Colonic mucosa (tissue), 4 donors: ENCODE results near the gene HCN3. TPM values are rescaled to one million over a fixed set of nuclear protein-coding genes. Genes with fewer than 3 reads are reported as not detected.
"Not testable (repeated sequence)": the region's sequence is repeated elsewhere in the genome, so short reads cannot be mapped to it uniquely, and the experiment has no call there.

Experiments
- DNase-seq: peaks from one replicate; pipeline ENCODE4 v3.0.0-alpha.2; 2020
- H3K27ac ChIP-seq: fragments of 200-600 bp; one replicate; pipeline ENCODE4 v1.8.0; 2021
- H3K27me3 ChIP-seq: fragments of 200-600 bp; one replicate; pipeline ENCODE4 v1.8.0; 2021
- H3K36me3 ChIP-seq: fragments of 200-600 bp; one replicate; pipeline ENCODE4 v1.8.0; 2021
- H3K4me1 ChIP-seq: fragments of 200-600 bp; one replicate; pipeline ENCODE4 v1.8.0; 2021; ENCODE audit warnings: mild to moderate bottlenecking
- H3K4me3 ChIP-seq: fragments of 200-600 bp; one replicate; pipeline ENCODE4 v1.8.0; 2021
- H3K9ac ChIP-seq, 2 donors: one replicate each; pipeline ENCODE4 v1.7.0; 2013; ENCODE audit warnings: control low read depth in 2 of 2, low read depth in 2 of 2, low read length in 2 of 2
- H3K9me3 ChIP-seq: fragments of 200-600 bp; one replicate; pipeline ENCODE4 v1.8.0; 2021
- intact Hi-C: fragments of 100-400 bp; cut with DNase I; formaldehyde crosslinking; loops from one replicate; pipeline ENCODE4 v1.14.1; 2022
- total RNA-seq, 2 donors: library from RNA; stranded (reverse); fragmentation: NEBNext Ultra II Directional in 1 of 2; extraction: Animal tissue kit (Norgen Biotek cat#: 25700) in 1 of 2; gene quantifications; one replicate each; pipeline ENCODE4 v1.2.1, GENCODE V29; 2021
- TF ChIP-seq, protein P1 (sequence below): fragments of 200-600 bp; IDR thresholded peaks from one replicate; pipeline ENCODE4 v1.8.0; 2022; ENCODE audit warnings: antibody characterized with exemption, mild to moderate bottlenecking
- donor health status: healthy.
- donor health status: DM: no; HTN: no; CAD: no.
- donor health status: DM: no; HTN: no; CAD: no.

HCN3 gene
- total RNA-seq = 10 to 100 TPM; 12.4 to 12.8 TPM

DNA sequence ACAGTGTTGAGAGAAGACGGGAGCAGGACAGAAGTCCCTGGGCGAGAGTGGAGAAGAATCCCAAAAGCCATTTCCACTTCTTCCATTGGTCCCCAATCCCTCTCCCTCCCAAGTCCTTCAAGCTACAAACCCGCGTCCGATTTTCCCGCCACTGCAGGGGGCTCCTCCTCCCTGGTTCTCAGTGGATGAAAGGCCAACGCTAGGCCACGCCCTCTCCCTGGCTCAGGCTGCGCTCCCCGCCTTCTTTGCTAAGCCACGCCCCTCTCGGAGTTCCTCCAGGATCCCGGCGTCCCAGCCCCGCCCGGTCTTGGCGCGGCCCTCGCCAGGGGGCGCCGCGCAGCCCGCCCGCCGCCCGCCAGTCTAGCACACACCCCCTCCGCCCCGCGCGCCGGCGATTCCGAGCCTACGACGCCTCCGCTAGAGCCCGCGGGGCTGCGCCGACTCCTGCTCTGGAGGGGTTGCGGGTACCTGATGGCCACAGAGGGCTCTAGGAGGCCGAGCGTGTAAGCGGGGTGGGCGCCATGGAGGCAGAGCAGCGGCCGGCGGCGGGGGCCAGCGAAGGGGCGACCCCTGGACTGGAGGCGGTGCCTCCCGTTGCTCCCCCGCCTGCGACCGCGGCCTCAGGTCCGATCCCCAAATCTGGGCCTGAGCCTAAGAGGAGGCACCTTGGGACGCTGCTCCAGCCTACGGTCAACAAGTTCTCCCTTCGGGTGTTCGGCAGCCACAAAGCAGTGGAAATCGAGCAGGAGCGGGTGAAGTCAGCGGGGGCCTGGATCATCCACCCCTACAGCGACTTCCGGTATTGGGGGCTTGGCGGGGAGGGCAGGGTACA is at the start of gene HCN3:
Gene HCN3, plus strand, starts transcription at position 394 of the 832 bp plus-strand sequence. Its CDS starts 128 bp downstream, at position 522.
- Histone ChIP-seq H3K9me3 (no peaks in the 10 kb centered on the region), H3K9ac (peak within 1 kb of the TSS; percentile 70 to 77), H3K4me1 (no peaks in the 10 kb centered on the region), H3K27me3 (no peaks in the 10 kb centered on the region), H3K36me3 (no peaks in the 10 kb centered on the region), H3K4me3 (peak within 1 kb of the TSS; percentile 81), H3K27ac (peak within 1 kb of the TSS; percentile 72)
- intact Hi-C loops = loop anchor here (5.0 kb wide), 1 partner anchor 45 kb away; the partner anchor contains the start of gene RUSC1
- TF ChIP-seq, protein P1, sequence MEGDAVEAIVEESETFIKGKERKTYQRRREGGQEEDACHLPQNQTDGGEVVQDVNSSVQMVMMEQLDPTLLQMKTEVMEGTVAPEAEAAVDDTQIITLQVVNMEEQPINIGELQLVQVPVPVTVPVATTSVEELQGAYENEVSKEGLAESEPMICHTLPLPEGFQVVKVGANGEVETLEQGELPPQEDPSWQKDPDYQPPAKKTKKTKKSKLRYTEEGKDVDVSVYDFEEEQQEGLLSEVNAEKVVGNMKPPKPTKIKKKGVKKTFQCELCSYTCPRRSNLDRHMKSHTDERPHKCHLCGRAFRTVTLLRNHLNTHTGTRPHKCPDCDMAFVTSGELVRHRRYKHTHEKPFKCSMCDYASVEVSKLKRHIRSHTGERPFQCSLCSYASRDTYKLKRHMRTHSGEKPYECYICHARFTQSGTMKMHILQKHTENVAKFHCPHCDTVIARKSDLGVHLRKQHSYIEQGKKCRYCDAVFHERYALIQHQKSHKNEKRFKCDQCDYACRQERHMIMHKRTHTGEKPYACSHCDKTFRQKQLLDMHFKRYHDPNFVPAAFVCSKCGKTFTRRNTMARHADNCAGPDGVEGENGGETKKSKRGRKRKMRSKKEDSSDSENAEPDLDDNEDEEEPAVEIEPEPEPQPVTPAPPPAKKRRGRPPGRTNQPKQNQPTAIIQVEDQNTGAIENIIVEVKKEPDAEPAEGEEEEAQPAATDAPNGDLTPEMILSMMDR = peak; percentile 75
- DNase-seq = peak; percentile 99

DNA sequence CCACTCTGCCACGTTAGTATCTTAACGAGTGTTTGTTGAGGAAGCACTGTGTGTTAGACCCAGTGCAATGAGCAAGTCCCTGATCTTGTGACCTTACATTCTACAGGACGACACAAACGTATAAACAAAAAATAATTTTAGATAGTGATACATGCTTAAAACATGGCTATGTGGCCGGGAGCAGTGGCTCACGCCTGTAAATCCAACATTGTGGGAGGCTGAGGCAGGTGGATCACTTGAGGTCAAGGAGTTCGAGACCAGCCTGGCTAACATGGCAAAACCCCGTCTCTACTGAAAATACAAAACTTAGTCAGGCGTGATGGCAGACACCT is 49.2 kb upstream of the HCN3 start:
- H3K9ac ChIP-seq = peak overlapping the region; percentile 68 to 72
- intact Hi-C loops = no loop called here

DNA sequence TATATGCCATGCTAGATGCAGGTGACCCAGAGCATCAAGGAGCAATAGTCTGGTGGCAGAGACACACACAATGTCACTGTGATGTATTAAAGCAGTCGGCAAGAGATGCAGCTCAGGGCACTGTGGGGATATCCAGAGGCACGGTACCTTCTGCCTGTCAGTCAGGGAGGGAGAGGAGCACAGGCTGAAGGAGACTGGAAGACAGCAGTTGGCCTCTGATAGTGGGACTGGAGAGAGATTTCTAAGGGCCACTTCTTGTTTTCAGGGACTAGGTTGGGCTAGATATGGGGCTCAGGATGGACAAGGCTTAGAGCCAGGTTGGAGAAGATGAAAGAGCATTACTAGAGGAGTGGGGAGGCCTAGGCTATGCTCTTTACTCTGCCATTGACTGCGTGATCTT is 46.0 kb upstream of the HCN3 start:
- H3K9ac ChIP-seq, DNase-seq, H3K4me1 ChIP-seq, H3K4me3 ChIP-seq, H3K27me3 ChIP-seq, H3K9me3 ChIP-seq, intact Hi-C loops, H3K36me3 ChIP-seq, H3K27ac ChIP-seq: not testable (repeated sequence)

More for the DNA sequence above, 49.2 kb upstream of the HCN3 start:
- TF ChIP-seq, protein P1 = no peak
- DNase-seq = no peak
- Histone ChIP-seq H3K4me3 (peak overlapping the region; percentile 67), H3K27ac (peak overlapping the region; percentile 89), H3K4me1 (peaks cover 10% of the 10 kb centered on the region), H3K9me3 (no peaks in the 10 kb centered on the region), H3K27me3 (no peaks in the 10 kb centered on the region), H3K36me3 (no peaks in the 10 kb centered on the region)

DNA sequence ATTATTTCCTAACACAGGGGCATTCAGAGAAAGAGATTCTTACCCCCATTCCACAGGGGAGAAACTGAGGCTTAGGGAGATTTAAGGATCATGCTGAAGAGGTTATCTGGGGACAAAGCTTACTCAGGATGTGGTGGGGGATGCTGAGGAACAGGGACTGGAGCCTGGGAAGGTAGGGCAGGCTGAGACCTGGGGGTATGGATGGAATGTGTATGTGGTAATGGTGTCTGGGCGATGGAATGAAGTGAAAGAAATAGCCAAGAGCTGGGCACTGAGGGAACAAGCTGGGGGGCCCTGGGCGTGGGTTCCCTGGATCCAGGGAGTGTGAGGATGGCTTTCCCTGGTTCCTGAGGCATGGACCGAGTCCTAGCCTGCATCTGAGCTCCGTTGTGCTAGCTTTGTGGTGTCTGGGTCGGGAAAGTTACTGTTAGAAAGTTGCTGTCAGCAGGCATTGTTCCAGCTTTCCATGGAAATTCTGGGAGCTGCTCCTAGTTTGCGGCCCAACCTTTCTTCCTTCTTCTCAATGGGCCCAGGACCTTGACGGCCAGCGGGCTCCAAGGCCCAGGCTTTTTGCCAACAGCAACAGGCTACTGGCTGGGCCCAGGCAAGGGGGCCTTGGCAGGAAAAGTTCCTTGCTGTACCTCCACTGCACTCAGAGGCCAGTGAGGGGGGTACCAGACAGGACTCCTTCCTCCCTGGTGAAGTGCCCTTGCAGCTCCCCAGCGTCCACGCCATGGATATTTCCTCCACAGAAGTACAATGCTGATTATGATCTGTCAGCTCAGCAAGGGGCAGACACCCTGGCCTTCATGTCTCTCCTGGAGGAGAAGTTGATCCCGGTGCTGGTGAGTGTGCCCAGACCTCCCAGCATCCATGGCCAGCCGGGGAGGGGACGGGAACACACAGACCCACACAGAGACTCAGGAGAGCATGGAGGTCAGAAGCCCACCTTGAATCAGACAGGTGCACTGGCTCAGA is 45.0 kb upstream of the HCN3 start:
- H3K9ac ChIP-seq, DNase-seq, H3K27ac ChIP-seq, H3K9me3 ChIP-seq, intact Hi-C loops, H3K27me3 ChIP-seq, H3K4me3 ChIP-seq, H3K4me1 ChIP-seq, H3K36me3 ChIP-seq: not testable (repeated sequence)

DNA sequence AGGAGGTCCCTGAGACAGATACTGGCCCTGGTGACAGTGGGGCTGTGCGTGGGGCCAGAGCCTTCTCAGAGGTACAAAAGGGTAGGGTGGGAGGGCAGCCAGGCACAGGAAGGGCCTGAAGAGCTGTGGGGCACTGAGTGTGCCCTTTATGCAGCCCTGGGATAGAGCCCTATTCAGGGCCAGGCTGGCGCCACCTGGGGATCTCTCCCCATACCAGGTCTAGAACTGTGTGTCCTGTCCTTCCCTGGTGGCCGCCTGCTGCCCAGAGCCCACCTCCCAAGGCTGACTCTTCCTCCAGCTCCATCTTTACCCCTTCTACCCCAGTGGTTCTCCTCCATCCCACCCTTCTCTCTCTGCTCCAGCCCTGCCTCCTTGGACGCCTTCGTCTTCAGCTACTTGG is 43.8 kb upstream of the HCN3 start:
- intact Hi-C loops, H3K4me3 ChIP-seq, H3K9ac ChIP-seq, H3K36me3 ChIP-seq, H3K4me1 ChIP-seq, H3K27ac ChIP-seq, H3K9me3 ChIP-seq, DNase-seq, H3K27me3 ChIP-seq: not testable (repeated sequence)

DNA sequence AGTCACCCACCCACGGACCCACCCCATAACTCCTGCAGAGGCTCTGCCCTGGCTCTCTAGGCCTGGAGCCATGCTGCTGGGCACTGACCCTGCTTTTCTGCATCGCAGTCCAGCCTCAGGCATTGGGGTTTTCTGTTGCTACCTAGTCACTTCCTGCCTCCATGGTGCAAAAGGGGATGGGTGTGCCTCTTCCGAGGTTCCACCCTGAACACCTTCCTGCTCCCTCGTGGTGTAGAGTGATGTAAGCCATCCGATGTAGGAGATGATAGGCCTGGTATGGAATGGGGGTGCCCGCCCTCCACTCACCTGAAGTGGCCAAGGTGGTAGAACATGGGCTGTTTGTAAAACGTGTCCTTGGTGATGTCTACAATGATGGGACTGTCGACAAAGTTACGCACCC is 41.9 kb upstream of the HCN3 start:
- H3K9ac ChIP-seq, H3K27me3 ChIP-seq, H3K27ac ChIP-seq, H3K9me3 ChIP-seq, DNase-seq, intact Hi-C loops, H3K36me3 ChIP-seq, H3K4me3 ChIP-seq, H3K4me1 ChIP-seq: not testable (repeated sequence)

DNA sequence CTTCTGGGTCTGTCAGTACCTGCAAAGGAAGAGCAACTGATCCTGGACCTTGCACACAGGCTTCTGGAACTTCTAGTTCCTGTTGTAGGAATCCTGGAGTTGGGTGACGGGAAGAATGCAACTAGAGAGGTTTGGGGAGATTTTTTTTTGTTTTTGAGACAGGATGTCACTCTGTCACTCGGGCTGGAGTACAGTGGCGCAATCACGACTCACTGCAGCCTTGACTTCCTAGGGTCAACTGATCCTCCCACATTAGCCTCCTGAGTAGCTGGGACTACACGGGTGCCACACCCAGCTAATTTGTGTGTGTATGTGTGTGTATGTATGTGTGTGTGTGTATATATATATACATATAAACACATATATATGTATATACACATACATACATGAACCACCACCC is 40.8 kb upstream of the HCN3 start:
- DNase-seq = no peak
- Histone ChIP-seq H3K4me3 (no peak overlapping the region), H3K9ac (no peak overlapping the region), H3K36me3 (no peaks in the 10 kb centered on the region), H3K9me3 (no peaks in the 10 kb centered on the region), H3K27ac (no peak overlapping the region), H3K27me3 (no peaks in the 10 kb centered on the region), H3K4me1 (peaks cover 3% of the 10 kb centered on the region)
- TF ChIP-seq, protein P1 = no peak
- intact Hi-C loops = no loop called here
